SK-N-SH (cell line): ENCODE results near the gene HIF3A. TPM values are rescaled to one million over a fixed set of nuclear protein-coding genes. Genes with fewer than 3 reads are reported as not detected.

Source experiments
- CTCF ChIA-PET: fragments of 300-600, 350-600 bp; formaldehyde crosslinking; extraction: SDS; loops from one replicate; lab custom pipeline; 2021; lab: Yijun Ruan, JAX
- POLR2A ChIA-PET: fragments of 350-600 bp; sonication (Branson Sonifier 250); formaldehyde crosslinking; extraction: SDS; loops from one replicate; lab custom pipeline; 2020; ENCODE audit warnings: antibody characterized with exemption, inconsistent platforms; lab: Yijun Ruan, JAX
- DNase-seq: peaks from one replicate; pipeline ENCODE4 v3.0.0; 2012
- H2AFZ ChIP-seq: fragments of 200-600 bp; sonication (generic); 2 replicates; pipeline ENCODE4 v1.8.1; 2016; ENCODE audit warnings: antibody characterized with exemption, mild to moderate bottlenecking, low read depth
- H3F3A ChIP-seq: fragments of 200-600 bp; sonication (generic); replicated peaks from 2 replicates; pipeline ENCODE3; 2016; ENCODE audit warnings: antibody characterized with exemption, mild to moderate bottlenecking; ENCODE audit not compliant: insufficient read depth
- H3K27ac ChIP-seq, 2 experiments: fragments of 200-500 bp in 1 of 2; fragments of 200-600 bp in 1 of 2; sonication (Bioruptor generic) in 1 of 2; sonication (generic), shearing (Covaris generic) in 1 of 2; 2 replicates each; pipeline versions ENCODE4 v1.5.1 to v1.6.1; 2014 to 2016; ENCODE audit warnings: low read depth in 2 of 2, inconsistent platforms in 1 of 2, low read length in 1 of 2, mild to moderate bottlenecking in 1 of 2, mixed read lengths in 1 of 2
- H3K27me3 ChIP-seq: fragments of 200-600 bp; sonication (generic), shearing (Covaris generic); 2 replicates; pipeline ENCODE4 v1.6.1; 2016; ENCODE audit warnings: mixed run types; ENCODE audit not compliant: insufficient read depth
- H3K36me3 ChIP-seq, 2 experiments: fragments of 200-500 bp in 1 of 2; fragments of 200-600 bp in 1 of 2; sonication (Bioruptor generic) in 1 of 2; sonication (generic) in 1 of 2; replicated peaks in 1 of 2; 2 replicates each; pipeline versions ENCODE3 to v1.5.1; 2014 to 2016; ENCODE audit warnings: low read length in 1 of 2, mild to moderate bottlenecking in 1 of 2; ENCODE audit not compliant: insufficient read depth in 2 of 2, control insufficient read depth in 1 of 2
- H3K4me1 ChIP-seq, 2 experiments: fragments of 200-500 bp in 1 of 2; fragments of 200-600 bp in 1 of 2; sonication (Bioruptor generic) in 1 of 2; sonication (generic), shearing (Covaris generic) in 1 of 2; 2 replicates each; pipeline versions ENCODE4 v1.5.1 to v1.6.1; 2014 to 2016; ENCODE audit warnings: low read depth in 1 of 2, low read length in 1 of 2, mixed run types in 1 of 2; ENCODE audit not compliant: insufficient read depth in 2 of 2, control insufficient read depth in 1 of 2
- H3K4me2 ChIP-seq: fragments of 200-600 bp; sonication (generic), shearing (Covaris generic); 2 replicates; pipeline ENCODE4 v1.6.1; 2017; ENCODE audit warnings: mixed run types
- H3K4me3 ChIP-seq, 2 experiments: fragments of 200-500 bp in 1 of 2; fragments of 200-600 bp in 1 of 2; sonication (Bioruptor generic) in 1 of 2; sonication (generic), shearing (Covaris generic) in 1 of 2; 2 replicates each; pipeline versions ENCODE4 v1.5.1 to v1.8.1; 2014 to 2016; ENCODE audit warnings: low read depth in 2 of 2, inconsistent platforms in 1 of 2, low read length in 1 of 2, mild to moderate bottlenecking in 1 of 2, mixed read lengths in 1 of 2, moderate library complexity in 1 of 2
- H3K79me2 ChIP-seq: fragments of 200-600 bp; sonication (generic); 2 replicates; pipeline ENCODE4 v1.8.1; 2017; ENCODE audit warnings: mild to moderate bottlenecking; ENCODE audit not compliant: insufficient read depth
- H3K9ac ChIP-seq: fragments of 200-600 bp; sonication (generic); 2 replicates; pipeline ENCODE4 v1.6.1; 2017; ENCODE audit warnings: mixed run types
- H3K9me2 ChIP-seq: fragments of 200-600 bp; sonication (generic); 2 replicates; pipeline ENCODE4 v1.6.1; 2017; ENCODE audit warnings: mixed run types
- H3K9me3 ChIP-seq: fragments of 200-600 bp; sonication (generic); 2 replicates; pipeline ENCODE4 v1.6.1; 2017; ENCODE audit warnings: mixed run types, mild to moderate bottlenecking, moderate library complexity
- H4K20me1 ChIP-seq: fragments of 200-600 bp; sonication (generic); 2 replicates; pipeline ENCODE4 v1.6.1; 2017; ENCODE audit warnings: mild to moderate bottlenecking, mixed run types; ENCODE audit not compliant: insufficient read depth
- FOXM1 ChIP-seq: IDR thresholded peaks from 2 replicates; pipeline ENCODE4 v1.4.0; 2012; ENCODE audit warnings: low read depth, mild to moderate bottlenecking
- GATA2 ChIP-seq: sonication (generic); formaldehyde crosslinking; IDR thresholded peaks from 2 replicates; pipeline ENCODE4 v1.5.0; 2020; ENCODE audit warnings: mild to moderate bottlenecking, missing genetic modification reagents
- MEF2A ChIP-seq: IDR thresholded peaks from 2 replicates; pipeline ENCODE4 v1.4.0; 2012; ENCODE audit warnings: low read depth, borderline replicate concordance
- TAF1 ChIP-seq: IDR thresholded peaks from 2 replicates; pipeline ENCODE4 v1.6.1; 2012; ENCODE audit warnings: low read depth, mild to moderate bottlenecking, low read length, moderate library complexity, borderline replicate concordance
- TCF12 ChIP-seq: IDR thresholded peaks from 2 replicates; pipeline ENCODE4 v1.4.0; 2012
- TEAD4 ChIP-seq: IDR thresholded peaks from 2 replicates; pipeline ENCODE4 v1.4.0; 2012; ENCODE audit warnings: mild to moderate bottlenecking, borderline replicate concordance; ENCODE audit not compliant: insufficient read depth
- WGBS: methylation state at CpG from one replicate; pipeline ENCODE4 v1.1.6; 2017; ENCODE audit warnings: low lambda C conversion rate; 5-methylcytosine and 5-hydroxymethylcytosine counted together
- polyA plus RNA-seq, 3 experiments: library from polyadenylated mRNA; depleted of rRNA; stranded (reverse); fragments of >200 nt; gene quantifications; 2 replicates each; pipeline ENCODE4 v1.2.3, GENCODE V29; 2012
- TF ChIP-seq, protein P1 (sequence below): fragments of 200-600 bp; sonication (generic); IDR thresholded peaks from 2 replicates; pipeline ENCODE4 v1.6.1; 2017; ENCODE audit warnings: antibody characterized with exemption, mild to moderate bottlenecking, moderate library complexity
- TF ChIP-seq, protein P2 (sequence below): fragments of 150-350 bp; IDR thresholded peaks from 2 replicates; pipeline ENCODE4 v1.6.1; 2017; ENCODE audit warnings: antibody characterized with exemption, low read length, low read depth, borderline replicate concordance
- TF ChIP-seq, protein P3 (sequence below): IDR thresholded peaks from 2 replicates; pipeline ENCODE4 v1.4.0; 2012; ENCODE audit warnings: low read depth, borderline replicate concordance
- TF ChIP-seq, protein P4 (sequence below): IDR thresholded peaks from 2 replicates; pipeline ENCODE4 v1.6.1; 2012; ENCODE audit warnings: mild to moderate bottlenecking, low read depth, low read length, moderate library complexity

The HIF3A gene
- polyA plus RNA-seq, 1 of the 3 experiments (the other 2 are of a cell fraction) = 0.92 TPM

DNA sequence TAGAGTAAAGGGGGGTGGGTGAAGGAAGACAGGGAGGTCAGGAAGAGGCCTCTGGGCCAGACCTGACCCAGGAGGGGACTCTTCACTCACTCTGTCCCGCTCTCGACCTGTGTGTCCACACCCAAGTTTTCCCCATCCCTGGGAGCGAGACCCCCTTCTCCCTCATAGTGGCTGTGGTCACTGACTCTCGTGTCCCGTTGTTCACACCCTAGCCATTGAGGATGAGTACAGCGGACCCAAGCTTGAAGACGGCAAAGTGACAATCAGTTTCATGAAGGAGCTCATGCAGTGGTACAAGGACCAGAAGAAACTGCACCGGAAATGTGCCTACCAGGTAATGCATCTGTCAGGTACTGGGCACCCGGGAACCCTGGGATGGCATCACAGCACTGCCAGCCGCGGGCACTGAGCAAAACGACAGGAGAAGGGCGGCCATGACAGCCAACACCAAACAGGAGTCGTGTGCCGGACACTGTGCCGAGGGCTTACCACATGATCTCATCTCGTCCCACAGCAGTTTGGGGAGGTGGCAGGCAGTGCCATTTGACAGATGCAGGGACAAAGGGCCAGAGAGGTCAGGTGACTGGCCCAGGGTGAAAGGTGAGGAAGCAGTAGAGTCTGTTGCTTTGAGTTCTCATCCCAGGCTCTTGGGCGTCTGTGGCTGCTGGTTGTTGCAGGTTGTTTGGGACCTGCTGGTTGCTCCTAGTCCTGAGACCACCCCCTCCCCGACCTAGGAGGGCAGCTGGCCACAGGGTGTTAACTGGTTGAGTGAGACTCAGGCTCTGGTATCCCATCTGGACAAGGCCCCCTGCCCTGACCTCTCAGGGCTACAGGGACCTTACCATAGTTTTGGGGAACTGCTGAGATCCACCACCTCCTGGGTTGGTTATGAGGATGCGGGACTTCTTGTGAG lies 79.7 kb downstream of the HIF3A start:
- TF ChIP-seq GATA2 (CRISPR knock-in tag) (no peak), TAF1 (no peak), TCF12 (no peak)
- TF ChIP-seq, protein P1, sequence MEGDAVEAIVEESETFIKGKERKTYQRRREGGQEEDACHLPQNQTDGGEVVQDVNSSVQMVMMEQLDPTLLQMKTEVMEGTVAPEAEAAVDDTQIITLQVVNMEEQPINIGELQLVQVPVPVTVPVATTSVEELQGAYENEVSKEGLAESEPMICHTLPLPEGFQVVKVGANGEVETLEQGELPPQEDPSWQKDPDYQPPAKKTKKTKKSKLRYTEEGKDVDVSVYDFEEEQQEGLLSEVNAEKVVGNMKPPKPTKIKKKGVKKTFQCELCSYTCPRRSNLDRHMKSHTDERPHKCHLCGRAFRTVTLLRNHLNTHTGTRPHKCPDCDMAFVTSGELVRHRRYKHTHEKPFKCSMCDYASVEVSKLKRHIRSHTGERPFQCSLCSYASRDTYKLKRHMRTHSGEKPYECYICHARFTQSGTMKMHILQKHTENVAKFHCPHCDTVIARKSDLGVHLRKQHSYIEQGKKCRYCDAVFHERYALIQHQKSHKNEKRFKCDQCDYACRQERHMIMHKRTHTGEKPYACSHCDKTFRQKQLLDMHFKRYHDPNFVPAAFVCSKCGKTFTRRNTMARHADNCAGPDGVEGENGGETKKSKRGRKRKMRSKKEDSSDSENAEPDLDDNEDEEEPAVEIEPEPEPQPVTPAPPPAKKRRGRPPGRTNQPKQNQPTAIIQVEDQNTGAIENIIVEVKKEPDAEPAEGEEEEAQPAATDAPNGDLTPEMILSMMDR = no peak
- TF ChIP-seq, protein P2, sequence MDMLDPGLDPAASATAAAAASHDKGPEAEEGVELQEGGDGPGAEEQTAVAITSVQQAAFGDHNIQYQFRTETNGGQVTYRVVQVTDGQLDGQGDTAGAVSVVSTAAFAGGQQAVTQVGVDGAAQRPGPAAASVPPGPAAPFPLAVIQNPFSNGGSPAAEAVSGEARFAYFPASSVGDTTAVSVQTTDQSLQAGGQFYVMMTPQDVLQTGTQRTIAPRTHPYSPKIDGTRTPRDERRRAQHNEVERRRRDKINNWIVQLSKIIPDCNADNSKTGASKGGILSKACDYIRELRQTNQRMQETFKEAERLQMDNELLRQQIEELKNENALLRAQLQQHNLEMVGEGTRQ = no peak
- TF ChIP-seq, protein P3, sequence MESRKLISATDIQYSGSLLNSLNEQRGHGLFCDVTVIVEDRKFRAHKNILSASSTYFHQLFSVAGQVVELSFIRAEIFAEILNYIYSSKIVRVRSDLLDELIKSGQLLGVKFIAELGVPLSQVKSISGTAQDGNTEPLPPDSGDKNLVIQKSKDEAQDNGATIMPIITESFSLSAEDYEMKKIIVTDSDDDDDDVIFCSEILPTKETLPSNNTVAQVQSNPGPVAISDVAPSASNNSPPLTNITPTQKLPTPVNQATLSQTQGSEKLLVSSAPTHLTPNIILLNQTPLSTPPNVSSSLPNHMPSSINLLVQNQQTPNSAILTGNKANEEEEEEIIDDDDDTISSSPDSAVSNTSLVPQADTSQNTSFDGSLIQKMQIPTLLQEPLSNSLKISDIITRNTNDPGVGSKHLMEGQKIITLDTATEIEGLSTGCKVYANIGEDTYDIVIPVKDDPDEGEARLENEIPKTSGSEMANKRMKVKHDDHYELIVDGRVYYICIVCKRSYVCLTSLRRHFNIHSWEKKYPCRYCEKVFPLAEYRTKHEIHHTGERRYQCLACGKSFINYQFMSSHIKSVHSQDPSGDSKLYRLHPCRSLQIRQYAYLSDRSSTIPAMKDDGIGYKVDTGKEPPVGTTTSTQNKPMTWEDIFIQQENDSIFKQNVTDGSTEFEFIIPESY = no peak
- Histone ChIP-seq H2AFZ (no peak overlapping the region), H3K4me1 (peaks cover 25 to 45% of the 10 kb centered on the region in 2 experiments), H3K27ac (peak overlapping the region in 1 of 2 experiments; percentile 79; a peak in 1 of 4 replicates), H3K79me2 (peaks cover 52% of the 10 kb centered on the region), H3F3A (peaks cover 19% of the 10 kb centered on the region), H3K4me3 (no peak overlapping the region), H3K27me3 (no peaks in the 10 kb centered on the region), H3K36me3 (peaks cover 34 to 45% of the 10 kb centered on the region in 2 experiments), H3K9ac (no peak overlapping the region), H4K20me1 (peaks cover 42% of the 10 kb centered on the region), H3K9me3 (no peaks in the 10 kb centered on the region), H3K9me2 (no peaks in the 10 kb centered on the region), H3K4me2 (no peak overlapping the region)
- 91% methylated on average over 12 of the region's 20 CpGs for WGBS
- DNase-seq = no peak
- ChIA-PET POLR2A (no interaction called here), CTCF (interaction anchor here (0.9 to 2.1 kb wide), 4 partner anchors 19 to 153 kb away, joined by 3 to 5 read pairs (median 4); no protein-coding TSS in a partner anchor)

DNA sequence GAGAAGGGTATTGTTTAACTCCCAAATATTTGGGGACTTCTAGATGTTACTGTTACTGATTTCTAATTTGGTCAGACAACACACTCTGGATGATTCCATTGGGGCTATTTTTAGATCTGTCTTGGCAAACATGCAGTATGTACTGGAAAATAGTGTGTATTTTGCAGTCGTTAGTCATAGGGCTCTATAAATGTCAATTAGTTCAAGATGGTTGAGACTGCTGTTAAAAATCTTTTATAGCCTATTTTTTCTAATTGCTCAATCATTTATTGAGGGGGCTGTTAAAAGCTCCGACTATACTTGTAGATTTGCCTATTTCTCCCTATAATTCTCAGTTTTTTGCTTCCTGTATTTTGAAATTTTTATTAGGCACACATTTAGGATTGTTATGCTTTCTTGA lies 81.4 kb downstream of the HIF3A start:
- Histone ChIP-seq H3K27me3 (no peaks in the 10 kb centered on the region), H2AFZ (no peak overlapping the region), H3K4me1 (peaks cover 11 to 29% of the 10 kb centered on the region in 2 experiments), H3K9me3 (no peaks in the 10 kb centered on the region), H3K4me2 (peak overlapping the region; percentile 39; the same call in 1 of the 2 replicates), H3F3A (peaks cover 19% of the 10 kb centered on the region), H4K20me1 (peaks cover 27% of the 10 kb centered on the region), H3K9me2 (no peaks in the 10 kb centered on the region), H3K9ac (no peak overlapping the region; the same call in 1 of the 2 replicates), H3K27ac (peak overlapping the region; percentile 18 to 79; a peak in 3 of 4 replicates), H3K36me3 (peaks cover 46 to 61% of the 10 kb centered on the region in 2 experiments), H3K79me2 (peaks cover 46% of the 10 kb centered on the region), H3K4me3 (no peak overlapping the region)
- ChIA-PET CTCF (interaction anchor here (0.8 to 2.1 kb wide), 6 partner anchors 17 to 152 kb away, joined by 3 to 5 read pairs (median 4); no protein-coding TSS in a partner anchor), POLR2A (no interaction called here)
- 19% methylated on average over 2 of the region's 2 CpGs for WGBS
- DNase-seq = no peak
- no peak for TF ChIP-seq TEAD4
- TF ChIP-seq, protein P2 = no peak
- no peak for TF ChIP-seq FOXM1
- TF ChIP-seq MEF2A = peak; percentile 86
- TF ChIP-seq, protein P1 = no peak
- TF ChIP-seq, protein P4, sequence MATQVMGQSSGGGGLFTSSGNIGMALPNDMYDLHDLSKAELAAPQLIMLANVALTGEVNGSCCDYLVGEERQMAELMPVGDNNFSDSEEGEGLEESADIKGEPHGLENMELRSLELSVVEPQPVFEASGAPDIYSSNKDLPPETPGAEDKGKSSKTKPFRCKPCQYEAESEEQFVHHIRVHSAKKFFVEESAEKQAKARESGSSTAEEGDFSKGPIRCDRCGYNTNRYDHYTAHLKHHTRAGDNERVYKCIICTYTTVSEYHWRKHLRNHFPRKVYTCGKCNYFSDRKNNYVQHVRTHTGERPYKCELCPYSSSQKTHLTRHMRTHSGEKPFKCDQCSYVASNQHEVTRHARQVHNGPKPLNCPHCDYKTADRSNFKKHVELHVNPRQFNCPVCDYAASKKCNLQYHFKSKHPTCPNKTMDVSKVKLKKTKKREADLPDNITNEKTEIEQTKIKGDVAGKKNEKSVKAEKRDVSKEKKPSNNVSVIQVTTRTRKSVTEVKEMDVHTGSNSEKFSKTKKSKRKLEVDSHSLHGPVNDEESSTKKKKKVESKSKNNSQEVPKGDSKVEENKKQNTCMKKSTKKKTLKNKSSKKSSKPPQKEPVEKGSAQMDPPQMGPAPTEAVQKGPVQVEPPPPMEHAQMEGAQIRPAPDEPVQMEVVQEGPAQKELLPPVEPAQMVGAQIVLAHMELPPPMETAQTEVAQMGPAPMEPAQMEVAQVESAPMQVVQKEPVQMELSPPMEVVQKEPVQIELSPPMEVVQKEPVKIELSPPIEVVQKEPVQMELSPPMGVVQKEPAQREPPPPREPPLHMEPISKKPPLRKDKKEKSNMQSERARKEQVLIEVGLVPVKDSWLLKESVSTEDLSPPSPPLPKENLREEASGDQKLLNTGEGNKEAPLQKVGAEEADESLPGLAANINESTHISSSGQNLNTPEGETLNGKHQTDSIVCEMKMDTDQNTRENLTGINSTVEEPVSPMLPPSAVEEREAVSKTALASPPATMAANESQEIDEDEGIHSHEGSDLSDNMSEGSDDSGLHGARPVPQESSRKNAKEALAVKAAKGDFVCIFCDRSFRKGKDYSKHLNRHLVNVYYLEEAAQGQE = no peak
